ENCODE results near the gene KCND3.

Gene KCND3

DNA sequence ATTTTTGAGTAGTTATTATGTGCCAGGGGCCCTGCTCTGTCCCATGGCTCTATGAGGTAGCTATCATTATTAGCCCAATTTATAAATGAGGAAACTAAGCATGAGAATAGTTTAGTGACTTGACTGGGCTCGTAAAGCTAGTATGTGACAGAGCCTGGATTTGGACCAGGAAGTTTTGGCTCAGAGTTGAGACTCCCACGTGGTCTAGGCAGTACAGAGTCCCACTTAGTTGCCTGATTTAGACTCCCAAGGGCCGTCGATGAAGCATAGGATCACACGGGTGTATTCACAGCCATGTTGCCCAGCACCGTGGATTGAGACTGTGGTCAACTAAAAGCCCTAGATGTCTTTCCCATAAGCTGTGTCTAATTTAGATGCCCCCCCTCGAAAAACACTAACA lies 152.1 kb downstream of the KCND3 start:
- DNase-seq, result no peak

DNA sequence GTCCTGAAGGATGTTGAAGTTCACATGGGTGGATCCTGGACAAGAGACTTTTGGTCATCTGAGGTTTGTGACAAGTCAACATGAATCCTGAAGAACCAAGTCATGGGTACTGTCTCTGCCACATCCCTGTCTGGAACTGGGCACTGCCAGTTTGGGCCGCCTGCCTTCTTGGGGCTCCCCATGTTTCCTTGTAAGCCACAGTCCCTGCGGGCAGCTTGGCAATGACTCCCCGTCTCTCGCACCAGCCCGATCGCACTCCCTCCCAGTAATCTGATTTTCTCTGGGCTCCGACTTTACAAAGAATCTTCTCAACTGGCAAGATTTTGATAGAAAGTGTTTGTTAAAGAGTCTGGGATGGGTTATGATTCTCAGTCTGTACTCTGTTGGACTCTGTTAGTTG lies 153.4 kb downstream of the KCND3 start:
- no peak for DNase-seq

DNA sequence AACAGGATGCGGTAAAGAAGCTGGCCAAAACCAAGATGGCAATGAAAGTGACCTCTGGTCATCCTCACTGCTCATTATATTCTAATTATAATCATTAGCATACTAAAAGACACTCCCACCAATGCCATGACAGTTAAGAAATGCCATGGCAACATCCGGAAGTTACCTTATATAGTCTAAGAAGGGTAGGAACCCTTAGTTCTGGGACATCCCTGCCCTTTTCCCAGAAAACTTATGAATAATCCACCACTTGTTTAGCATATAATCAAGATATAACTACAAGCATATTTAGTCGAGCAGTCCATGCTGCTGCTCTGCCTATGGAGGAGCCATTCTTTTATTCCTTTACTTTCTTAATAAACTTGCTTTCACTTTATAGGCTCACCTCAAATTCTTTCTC lies 154.0 kb downstream of the KCND3 start:
- no peak for DNase-seq

DNA sequence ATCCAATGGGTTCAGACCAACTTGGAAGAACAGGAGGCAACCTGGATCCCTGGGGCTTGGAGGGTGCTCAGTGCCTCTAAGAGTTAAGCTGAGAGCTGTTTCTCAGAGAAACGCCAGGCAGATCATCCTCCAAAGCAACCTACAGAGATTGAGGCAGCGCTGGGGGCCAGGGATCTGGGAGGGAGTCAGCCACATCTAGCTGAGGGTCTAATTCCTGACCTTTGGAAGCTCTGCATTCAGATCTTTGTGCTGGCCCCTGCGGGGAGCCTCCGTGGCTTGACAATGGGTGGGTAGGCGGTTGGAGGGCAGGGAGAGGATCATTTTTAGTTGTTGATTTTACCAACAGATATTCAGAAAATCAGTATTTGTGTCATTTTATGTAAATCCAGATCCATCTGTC lies 154.5 kb downstream of the KCND3 start:
- no peak for DNase-seq

DNA sequence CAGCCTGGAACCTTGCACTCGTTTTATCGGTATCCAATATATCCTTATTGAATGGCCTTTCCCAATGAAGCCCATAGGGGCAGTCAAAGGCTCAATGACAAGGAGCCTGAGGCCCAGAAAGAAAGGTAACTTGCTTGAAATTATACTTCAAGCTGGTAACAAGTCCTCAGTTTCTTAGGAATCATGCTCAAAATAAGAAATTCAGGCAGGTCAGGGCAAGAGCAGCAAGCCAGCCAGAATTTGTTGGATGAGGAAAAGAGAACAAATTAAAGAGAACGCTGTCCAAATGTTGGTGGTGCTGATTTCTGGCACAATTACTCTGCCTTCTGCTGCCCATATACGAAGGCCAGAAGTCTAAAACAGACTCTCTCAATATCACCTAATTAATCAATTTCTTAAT lies 156.1 kb downstream of the KCND3 start:
- DNase-seq, result no peak

DNA sequence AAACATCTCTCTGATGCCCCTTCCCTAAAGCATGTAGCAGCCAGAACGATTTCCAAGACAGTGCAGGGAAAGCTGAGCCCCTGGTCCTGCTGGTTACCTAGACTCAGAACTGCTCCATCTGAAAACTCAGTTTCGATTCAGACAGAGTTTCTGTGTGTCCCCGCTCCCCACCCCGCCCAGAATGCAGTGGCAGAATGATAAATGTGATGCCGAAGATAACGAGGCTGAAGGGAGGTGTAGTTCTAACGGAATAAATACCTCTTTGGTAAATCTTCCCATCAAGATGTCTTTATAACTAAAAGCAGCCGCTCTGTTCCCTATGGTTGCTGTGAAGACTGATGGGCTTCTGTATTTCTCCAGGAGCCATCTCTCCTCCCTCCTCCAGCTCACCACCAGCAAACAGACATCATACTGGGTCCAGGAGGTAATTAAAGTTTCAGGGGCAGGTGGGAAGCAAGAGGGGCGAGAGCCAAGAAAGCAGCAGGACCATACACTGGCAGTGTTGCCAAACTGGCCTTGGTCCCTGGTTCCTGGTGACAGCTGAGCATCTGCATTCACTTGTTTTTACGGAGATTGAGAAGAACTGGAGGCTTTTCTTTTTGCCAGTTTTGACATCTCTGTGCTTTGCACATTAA lies 156.8 kb downstream of the KCND3 start:
- no peak for DNase-seq

DNA sequence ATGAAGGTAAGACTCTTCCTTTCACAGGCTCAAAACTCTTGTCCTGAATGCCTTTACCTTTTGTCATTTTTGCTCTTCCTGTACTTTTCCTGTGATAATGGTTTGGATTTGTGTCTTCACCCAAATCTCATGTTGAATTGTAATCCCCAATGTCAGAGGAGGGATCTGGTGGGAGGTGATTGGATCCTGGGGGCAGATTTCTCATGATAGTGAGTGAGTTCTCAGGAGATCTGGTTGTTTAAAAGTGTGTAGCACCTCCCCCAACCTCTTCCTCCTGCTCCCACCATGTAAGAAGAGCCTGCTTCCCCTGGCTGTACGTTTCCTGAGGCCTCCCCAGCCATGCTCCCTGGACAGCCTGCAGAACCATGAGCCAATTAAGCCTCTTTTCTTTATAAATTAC lies 158.3 kb downstream of the KCND3 start:
- no peak for DNase-seq

DNA sequence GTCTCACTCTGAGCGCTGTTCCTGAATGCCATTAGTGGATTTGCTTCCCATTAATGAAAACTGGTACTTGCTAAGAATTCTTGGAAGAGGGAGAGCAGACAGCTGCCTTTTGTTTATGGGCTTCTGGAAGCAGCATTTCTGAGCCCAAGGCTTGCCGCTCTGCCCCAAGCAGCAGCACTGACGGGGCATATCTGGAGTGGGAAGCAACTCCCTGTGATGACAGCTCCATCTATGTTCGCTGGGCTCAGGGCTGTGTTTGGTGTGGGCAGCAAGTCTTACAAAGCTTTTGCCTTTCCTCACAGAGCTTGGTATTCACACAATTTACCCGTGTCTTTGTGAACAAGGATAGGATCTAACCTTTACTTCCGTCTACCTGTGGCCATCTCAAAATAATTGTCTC lies 161.5 kb downstream of the KCND3 start:
- DNase-seq, result no peak

DNA sequence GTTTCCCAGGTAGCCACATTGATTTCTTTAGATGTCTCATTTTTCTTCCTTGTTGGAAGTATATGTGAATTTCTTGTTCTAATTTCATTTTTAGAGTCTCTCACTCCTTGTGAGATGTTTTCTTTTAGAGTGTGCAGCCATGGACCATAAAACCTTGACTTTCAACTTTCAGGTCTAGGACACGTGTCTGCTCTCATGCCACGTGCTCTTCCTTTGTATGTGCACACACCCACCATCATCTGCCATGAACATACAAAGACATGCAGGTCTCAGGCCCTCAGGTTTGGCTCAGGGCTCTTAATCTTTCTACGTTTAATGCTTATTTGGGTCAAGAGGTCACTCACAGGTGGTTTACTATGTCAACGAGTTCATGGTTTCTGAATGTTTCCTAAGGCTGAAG lies 163.2 kb downstream of the KCND3 start:
- DNase-seq, result peak; percentile 7

DNA sequence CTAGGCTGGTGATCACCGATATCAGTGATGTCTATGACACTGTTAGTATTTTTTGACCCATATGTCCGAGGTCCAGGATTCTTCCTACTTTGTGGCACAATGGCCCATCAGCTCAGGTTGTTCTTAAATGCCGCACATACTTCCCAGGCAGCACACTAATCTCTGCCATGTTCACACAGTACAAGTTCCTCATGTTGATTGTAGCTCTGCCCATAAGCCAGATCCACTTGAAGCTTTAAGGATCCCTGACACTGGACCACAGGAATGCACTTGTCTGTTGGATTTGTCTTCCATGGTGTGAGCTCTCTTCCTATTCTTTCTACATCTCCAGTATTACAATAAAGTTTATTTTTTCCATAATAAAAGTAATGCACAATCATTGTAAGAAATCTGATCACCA lies 164.3 kb downstream of the KCND3 start:
- DNase-seq, result peak; percentile 69

DNA sequence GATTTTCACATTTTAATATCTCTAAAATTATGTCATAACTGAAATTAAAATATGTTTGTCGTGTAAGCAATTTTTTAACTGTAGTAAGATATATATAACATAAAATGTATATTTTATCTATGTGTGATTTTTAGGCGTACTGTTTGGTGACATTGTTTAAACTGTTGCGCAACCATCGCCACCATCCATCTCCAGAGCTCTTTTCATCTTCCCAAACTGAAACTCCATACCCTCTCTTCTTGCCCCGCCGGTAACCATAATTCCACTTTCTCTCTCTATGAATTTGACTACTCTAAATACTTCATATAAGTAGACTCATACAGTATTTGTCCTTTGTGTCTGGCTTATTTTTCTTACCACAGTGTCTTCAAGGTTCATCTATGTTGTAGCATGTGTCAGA lies 167.3 kb downstream of the KCND3 start:
- DNase-seq, result no peak

DNA sequence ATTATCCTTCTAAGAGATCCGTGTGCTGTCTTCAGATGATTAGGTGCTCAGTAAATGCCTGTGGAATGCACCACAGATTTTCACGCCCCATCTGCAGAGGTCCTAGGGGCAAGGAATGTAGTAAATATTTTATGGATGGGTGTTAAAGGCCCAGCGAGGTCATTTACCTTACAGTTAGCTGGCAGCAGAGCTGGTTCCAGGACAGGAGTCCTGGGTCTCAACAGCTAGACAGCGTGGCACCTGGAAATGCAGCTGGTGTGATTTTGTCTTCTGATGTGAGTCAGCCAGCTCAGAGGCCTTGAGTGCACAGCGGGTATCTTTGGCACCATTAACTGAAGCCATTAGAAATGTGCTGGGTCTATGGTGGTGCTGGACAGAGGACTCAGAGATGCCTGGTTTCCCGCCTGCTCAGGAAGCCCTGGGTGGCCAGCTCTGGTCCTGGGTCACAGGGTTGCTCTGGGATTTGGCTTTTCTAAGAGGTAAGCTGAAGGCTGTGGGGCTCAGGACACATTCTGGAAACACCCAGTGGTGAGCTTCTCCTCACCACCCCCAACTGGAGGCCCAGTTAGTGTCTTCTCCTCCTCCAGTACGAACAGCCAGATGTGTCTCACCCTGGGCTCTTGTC lies 168.2 kb downstream of the KCND3 start:
- no peak for DNase-seq

DNA sequence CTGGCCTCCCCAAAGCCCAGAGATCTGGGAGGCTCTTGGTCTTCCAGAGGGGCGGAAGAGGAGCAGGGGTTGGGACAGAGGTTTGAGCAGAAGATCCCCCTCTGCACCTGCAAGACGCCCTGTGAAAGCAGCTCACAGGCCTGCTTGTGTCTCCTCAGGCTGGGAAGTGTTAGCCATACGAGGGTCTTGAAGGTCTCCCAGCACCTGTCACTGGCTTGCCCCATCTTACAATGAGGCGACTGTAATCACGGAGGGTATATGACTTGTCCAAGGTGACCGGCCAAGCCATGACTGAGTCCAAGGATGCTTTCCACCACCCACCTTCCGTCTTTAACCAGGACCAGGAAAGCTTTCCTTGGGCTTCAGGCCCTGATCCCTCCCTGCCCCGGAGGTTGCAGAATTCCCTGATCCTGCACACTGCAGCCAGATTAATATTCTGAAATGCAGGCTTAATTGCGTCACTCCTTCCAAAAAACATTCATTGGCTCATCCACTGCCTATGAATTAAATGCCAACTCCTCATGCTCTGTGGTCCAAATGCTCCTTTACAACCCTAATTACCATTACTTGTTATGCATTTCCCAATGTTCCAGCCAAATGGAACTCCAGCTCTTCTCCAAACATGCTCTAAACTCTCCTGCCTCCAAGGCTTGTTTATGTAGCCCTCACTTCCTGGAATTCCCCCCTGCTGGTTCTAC lies 169.8 kb downstream of the KCND3 start:
- no peak for DNase-seq

DNA sequence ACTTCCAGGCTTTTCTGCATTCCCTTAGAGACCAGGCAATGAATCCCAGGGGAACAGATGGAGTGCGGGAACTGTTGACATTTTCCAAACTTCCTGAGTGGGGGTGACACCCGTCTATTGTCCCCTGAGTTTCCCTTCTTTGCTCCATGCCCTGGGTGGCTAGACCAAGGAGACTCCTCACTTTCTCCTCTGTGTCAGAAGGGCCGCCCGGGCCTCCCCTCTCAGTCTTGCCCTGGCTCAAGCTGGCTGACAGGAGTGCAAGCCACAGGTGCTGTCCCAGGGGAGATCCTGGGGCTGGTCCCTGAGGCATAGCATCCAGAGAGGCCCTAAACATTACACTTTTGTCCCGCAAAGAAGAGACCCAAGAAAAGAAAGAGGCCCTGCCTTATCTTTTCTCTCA lies 170.9 kb downstream of the KCND3 start:
- no peak for DNase-seq

DNA sequence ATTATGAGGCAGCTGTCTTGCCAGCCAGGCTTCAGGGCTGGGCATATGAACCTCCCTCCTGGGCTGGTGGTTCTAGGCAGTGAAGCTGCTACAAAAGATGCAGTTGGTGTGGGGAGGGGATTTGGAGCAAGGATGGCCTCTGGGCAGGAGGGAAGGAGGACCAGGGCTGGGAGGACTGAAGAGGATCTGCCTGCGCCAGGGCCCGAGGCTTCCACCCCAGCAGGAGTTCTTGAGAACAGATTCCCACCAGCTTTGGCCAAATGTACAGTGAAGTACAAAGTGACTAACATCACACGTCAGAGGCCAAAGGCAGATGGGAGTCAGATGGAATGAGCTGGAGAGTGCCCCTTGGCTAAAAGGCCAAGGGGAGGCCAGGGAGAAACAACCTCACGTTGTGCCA lies 171.4 kb downstream of the KCND3 start:
- DNase-seq, result no peak

DNA sequence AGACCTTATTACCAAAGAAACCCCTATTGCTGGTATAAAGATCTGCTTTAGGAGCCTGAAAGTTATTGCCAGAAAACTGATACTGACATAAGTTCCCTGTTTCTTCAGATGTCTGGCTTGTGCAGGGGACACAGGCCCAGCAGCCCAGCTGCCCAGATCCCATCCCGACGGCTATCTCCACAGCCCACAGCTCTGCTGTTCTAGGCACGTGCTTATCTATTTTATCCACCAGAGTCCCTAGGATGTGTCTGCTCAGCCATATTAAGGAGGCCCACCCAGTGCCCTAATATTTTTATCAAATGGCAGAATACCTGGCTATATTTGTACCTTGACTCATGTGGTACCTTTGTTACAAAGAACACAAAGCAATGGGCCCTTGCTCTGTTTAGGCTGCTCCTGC lies 174.8 kb downstream of the KCND3 start:
- DNase-seq, result no peak

DNA sequence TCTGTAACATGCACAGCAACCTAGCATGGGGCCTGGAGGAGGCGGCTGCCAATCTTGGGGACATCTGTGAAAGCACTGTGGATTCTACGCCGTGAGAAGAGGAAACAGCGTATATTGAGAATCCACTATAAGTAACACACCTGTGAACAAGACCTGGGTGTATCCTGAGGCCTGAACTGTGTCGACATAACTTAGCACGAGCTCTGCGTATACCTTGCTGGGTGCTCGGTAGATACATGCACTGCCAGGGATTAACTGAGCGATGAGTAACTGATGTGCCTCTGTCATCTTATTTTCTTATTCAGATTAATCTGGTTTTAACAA lies 175.2 kb downstream of the KCND3 start:
- DNase-seq, result no peak

DNA sequence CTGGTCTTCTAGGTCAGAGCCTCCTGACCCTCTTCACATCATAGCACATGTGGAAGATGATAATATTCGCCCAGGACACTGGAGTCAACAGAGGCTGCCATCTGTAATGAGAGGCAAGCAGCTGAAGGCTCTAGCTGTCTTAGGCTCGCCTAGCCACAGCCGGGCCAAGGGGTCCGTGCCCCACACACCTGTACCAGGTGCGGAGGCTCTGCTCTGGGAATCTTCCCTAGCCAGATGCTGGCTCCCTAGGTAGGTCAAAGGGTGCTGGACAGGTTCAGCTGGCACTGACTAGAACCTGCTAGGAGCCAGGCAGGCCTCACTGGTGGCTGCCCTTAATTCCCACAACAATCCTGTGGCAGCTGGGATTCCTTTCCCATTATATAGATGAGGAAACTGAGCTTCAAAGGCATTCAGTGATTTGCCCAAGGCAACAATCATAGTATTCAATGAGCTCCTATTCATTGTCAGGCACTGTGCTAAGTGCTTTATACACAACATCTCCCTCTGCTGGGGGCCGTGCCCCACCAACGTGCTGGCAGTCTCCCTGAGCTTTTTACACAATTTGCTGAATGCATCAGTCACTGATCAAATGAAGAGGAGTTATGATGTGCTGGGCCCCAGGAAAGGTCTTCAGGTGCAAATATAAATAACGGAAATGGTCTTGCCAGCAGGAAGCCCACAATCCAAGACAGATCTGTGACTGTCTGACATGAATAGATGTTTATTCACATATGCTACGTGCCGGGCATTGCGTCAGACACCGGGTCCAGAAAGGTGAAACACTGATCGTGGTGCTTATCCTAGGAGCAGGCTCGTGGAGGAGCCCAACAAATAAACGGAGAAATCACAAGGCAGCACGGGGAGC lies 175.8 kb downstream of the KCND3 start:
- no peak for DNase-seq

DNA sequence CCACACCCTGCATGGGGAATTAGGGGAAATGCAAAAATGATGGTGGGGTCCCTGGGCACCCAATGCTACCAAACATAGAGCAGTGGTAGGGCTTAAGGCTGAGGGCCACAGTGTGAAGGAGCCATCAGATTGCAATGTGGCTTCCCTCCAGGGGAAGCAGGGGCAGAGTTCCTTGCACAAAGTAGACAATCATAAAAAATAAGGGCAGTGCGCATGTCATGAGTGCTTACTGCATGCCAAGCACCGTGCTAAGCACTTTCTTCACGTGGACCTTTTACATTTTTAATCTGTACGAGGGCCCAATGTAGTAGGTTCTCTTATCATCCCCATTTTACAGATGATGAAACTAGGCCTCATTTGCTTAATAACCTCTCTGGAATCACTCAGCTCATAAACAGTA lies 177.2 kb downstream of the KCND3 start:
- DNase-seq, result no peak

DNA sequence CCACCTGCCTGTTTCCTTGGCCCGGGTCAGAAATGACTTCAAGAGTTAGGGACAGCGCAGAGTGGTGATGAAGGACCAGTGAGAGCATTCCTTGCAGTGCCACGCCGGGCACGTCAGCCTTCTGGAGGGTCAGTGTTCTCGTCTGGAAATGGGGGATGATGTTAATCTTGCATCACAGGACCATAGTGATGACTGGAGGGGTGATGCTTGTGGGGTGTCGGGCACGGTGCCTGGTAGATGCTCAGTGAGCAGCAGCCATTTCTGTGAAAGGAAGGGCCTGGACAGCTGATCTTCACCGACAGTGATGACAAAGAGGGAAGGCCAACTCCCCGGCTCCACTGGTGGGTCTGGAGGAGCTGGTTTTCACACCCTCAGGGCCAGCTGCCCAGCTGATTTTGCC lies 177.6 kb downstream of the KCND3 start:
- DNase-seq, result no peak

DNA sequence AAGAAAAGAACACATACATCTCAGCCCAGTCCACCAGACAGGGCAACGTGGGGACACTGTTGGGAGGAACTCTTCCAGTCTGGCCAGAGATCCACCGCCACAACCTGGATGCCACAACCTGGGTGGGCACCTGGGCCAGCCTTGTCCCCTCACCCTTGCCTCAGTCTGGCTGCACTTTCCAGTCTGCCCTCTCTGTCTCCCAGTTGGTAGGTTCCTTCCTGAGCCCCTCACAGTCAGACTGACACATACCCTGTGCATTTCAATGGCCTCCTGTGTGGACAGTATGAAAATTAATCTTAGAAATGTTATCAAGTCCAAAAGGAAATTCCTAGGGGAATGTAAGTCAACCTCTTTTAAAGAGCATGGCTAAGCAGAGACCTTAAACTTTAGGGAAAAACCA lies 184.2 kb downstream of the KCND3 start:
- no peak for DNase-seq

DNA sequence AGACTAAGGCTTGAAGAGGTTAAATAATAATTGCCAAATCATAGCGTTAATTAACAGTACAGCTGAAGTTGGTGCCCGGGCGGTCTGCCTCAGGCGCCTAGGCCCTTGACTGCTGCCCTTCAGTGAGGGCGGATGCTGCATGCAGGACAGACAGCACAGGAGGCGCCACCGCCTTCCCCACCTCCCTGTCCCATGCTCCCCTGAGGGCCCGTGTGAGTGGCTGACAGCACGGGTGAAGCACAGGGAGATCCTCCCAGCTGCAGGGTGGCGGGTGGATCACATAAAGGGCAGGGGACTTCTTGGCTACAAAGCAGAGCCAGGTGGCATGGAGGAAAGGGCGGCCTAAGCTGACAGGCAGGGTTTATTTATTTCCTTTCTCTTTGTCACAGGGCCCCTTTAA lies 184.7 kb downstream of the KCND3 start:
- no peak for DNase-seq

DNA sequence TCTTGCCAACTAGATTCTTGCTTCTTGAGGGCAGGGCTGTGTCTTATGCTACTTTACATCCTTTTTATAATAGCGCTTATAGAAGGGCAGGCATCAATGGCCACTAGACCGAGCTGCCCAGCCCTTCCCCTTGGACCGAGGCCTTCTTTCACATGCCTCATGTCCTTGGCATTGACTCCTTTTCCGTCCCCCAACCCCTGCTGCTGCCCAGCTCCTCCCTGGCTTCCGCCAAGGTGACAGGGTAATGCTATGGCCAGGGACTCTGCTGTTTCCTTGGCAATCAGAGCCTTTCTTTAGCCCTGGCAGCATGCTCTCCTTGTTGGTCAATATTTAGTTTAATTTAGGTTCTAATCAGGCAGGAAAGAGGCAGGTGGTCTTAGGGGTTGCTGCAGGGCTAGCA lies 185.5 kb downstream of the KCND3 start:
- DNase-seq, result no peak

DNA sequence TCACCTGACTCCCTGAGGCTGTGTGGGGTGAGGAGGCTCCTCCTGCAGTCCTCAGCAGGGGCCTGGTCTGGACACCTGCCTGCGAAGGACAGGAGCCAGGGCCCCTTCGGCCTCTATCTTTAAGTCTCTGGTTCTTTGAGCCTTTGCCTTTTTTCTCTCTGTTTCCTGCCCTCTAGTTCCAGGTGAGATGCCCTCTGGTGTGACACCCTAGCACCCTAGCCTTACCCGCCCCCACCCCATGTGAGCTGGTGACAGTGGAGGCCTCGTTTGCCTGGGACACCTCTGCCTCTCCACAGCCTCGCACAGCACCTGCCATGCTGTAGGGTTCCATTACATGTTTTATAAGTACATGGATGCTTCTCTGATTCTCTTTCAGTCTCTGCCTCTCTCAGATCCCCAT lies 186.5 kb downstream of the KCND3 start:
- no peak for DNase-seq
